HG02870 (cell line): ENCODE results near the gene B4GALT1.
A peak's percentile ranks its signal among the peaks of the same experiment; 100 is the strongest.
"Not testable (repeated sequence)": the region's sequence is repeated elsewhere in the genome, so short reads cannot be mapped to it uniquely, and the experiment has no call there.

Experiments used
- ATAC-seq: cut with Tn5 transposase; IDR thresholded peaks from one replicate; pipeline ENCODE4 v1.9.1; 2021; ENCODE audit warnings: mild to moderate bottlenecking, moderate library complexity; ENCODE audit not compliant: unreplicated experiment

B4GALT1 gene

DNA sequence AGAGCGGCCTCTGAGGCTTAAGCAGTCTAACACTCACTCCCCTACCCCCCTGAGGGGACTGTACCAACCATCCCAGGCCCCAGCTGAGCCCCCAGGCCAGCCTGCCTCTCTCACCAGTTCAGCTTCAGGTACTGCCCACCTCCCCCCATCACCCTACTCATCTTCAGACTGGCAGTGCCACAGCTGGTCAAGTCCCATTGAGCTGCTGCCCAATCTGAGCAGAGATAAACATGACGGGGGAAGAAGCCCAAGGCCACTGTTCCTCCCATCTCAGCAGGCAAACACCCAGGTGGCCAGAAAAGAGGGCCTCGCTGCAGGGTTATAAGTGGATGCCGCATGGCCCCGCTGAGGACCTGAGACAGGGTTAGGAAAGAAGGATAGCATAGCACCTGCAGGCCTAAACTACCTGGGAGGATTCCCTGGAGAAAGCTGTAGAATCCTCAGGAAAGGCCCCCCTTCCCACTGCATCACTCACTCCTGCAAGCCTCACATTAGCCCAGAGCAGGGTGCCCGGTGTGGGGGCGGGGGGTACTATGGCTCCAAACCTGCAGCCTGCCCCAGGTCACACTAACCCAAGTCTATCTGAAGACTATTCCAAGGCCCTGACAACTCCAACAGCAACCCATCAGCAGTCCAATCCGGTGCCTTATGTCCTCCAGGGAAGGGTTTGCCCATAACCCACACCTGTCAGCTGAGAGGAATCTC, 3.6 kb downstream of the B4GALT1 start:
- no peak for ATAC-seq

DNA sequence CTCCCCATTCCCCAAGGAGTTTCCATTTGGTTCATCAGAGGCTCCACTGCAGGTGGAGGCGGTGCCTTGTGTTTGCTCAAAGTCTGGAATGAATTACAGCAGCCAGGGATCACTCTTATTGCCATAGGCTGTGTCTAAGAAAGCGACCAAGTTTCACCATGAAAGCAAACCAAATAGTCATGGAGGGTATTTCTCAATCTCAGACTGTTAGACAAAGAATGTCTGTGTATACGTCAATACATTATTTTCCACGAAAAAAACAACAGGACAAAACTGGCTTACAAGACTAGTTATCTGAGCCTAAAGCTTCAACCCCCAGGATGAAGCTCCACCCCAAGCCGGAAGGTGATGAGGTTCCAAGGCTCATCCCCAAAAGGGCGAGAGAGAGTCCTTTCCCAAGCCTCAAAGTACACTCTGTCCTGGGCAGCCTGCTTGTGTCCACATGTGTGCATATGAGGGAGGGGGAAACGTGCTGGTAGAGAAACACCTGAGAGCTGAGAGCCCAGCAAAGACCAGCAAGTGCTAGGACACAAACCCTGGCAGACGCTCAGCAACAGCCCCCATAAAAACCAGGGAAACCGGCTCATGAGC, 4.3 kb downstream of the B4GALT1 start:
- ATAC-seq = no peak

DNA sequence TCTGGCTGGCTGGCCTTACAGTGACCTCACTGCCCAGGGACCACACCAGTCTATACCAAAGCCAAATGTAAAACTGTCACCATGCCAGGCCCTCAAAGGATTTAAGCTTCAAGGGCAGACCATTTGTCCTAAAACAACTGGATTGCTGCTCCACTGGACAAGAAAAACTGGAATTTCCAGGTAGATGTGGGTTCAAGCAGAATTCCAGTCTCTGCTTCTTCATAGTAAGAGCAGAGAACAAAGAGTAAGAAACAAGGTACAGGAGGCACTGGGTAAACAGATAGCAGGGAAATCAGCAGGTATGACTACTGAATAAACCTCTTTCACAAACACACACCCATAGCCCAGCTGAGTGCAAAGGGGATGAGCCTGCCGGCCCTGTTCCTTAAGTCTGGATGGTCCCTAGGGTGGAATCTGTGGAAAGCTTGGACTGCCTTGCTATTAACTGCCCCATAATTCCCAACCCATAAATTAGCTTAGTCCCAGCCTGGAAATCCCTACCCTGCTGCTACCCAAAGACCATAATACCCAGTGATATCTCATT, 5.5 kb downstream of the B4GALT1 start:
- no peak for ATAC-seq

DNA sequence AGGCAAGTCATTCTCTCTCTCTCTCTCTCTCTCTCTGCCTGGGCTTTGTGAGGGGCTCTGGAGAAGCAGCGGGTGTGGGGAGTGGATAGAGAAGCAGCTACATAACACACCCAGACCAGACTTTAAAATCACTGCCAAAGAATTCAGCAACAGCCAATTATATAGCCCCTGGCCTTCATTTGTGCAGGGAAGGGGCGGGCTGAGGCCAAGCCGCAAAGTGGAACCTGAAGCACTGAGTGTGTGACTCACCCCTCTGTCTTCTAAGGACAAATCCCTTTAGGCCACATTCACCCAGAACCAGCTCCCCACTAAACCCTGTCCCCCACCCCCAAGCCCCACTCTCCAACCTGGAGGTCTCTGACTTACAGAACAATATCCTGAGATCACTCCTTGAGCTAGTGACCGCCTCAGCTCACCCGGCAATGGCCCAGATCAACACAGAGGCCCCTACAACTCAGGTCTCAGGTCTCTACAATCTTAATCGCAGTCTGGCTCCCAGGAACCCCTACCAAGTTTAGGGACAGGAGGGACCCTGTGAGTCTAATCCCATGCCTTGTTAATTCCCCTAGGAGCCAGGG, 6.0 kb downstream of the B4GALT1 start:
- ATAC-seq = no peak

DNA sequence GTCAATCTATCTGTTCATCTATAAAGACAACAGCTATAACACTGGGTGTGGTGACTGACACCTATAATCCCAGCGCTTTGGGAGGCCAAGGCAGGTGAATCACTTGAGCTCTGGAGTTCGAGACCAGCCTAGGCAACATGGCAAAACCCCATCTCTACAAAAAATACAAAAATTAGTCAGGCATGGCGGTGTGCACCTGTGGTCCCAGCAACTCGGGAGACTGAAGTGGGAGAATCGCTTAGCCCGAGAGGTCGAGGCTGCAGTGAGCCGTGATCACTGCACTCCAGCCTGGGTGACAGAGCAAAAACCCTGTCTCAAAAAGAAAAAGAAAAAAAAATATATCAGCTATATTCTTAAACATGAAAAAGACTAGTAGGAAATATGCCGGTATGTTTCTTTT, 6.7 kb downstream of the B4GALT1 start:
- ATAC-seq = not testable (repeated sequence)

DNA sequence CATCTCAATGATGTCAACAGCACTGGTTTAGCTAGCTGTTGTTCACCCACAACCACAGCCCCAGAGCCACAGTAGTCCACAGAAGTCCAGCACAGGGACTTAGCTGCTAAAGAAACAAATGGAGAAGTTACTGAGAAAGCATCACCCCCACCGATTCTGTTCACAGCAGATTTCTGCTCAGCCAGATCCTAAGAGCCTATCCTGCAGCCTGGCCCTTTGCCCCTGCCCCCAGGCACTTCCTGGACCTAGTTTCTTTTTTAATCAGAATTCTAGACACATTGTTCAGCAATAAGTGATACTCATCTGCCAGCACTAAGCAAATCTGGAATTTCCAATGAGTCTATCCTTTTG, 7.4 kb downstream of the B4GALT1 start:
- ATAC-seq = no peak

DNA sequence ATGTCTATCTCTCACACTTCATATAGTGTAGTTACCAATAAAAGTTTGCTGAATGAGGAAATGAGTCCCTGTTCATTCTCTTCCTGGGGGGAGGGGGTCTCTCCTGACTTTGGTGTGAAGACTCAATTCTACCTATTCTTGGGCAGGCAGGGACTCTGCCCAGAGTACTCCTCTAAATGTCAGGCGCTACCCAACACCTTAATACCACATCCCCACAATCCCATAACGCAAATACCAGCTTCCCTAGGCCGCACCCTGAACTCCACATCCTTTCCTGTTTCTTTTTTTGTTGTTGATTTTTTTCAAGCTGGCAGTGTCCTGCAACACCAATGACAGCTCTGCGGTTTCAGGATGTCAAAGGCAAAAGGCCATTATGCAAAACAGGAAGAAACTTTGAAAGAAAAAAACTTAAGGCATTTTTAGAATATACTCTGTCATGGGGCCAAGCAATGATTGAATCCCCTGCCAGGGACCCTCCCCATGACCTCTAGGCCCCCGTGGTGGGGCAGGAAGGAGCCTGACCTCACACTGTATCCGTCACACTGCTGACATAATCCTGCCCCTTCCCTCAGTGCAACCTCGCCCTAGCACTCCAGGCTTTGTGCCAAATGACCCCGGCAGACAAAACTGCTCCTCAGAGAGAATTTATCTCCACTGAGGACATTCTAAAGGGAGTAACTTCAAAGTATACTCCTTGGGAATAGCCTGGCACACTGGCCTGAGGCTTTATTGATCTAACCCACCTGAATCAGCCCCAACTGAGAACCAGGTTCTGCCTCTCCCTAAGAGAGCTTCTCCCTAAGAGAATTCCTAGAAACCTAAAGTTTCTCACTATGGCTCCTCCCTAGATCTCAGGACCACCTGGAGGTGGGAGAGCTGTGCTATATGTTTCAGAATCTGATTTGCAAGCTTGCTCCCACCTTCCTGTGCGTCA, 8.0 kb downstream of the B4GALT1 start:
- no peak for ATAC-seq

DNA sequence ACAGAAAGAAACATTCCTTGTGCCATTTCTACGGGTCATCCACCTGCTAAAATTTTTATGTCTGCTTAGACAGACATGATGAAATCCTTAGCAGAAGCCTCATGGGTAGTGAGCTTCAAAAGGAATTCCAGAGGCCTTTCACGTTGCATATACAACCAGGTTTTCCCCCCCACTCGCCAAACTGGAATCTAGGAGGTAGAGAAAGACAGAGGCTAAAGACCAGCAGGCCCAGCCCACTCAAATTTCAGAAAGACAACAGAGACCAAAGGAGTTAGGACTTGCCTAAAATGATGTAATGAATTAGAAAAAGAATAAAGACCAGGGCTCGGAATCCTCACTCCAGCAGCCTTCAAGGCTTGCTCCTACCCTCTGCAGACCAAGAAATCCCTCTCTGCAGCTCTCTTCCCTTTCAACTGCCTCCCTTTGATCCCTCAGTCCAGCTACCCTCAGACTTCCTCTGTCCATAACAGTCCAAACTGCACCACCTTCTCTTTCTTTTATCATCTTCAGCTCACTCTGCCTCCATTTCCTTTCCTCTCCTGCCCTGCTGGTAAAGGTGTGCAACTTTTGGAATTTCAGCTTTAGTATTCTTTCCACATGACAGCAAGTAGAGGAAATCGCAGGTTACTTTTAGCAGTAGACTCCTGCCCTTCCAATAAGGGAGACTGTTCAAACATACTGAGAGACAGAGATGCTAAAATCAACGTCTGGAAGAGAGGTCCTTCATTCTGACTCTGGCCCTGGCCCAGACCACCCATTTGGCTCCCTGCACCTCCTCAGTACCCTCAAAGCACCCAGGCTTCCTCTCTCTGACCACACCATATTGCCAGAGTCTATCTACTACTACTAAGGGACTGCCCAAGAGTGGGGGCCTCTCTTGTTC, 8.9 kb downstream of the B4GALT1 start:
- ATAC-seq = no peak

DNA sequence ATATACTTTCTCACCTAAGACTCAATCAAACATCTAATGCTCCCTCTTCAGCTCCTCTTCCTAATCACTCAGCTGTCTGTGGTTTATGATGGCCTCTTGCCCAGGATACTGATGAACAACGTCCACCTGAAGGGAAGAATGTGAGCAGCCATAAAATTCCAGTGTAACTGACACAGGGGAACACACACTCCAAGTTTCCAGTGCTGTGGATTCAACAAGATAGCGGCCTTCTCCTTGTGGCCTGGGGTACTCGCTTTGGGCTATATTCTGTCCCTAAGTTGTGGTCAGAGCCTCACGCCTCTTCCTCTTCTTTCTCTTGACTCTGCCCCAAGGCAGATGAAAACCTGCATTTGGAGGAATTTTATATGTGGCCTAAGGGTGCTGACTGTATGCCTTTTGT, 11.7 kb downstream of the B4GALT1 start:
- no peak for ATAC-seq

DNA sequence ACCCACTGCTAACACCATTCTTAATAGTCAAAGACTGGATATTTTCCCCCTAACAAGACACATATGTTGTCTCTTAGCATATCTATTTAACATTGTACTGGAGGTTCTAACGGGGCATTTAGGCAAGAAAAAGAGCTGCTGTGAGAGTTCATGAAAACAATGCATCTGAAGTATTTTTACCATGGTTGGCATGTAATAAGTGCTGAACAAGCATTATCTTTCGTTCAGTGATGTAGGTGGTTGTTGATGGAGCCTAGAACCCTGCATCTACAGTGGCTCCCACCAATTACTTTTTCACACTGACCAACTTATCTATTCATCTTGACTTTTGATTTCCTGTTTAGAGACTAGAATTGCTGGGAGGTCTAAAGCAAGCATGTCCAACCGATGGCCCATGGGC, 12.8 kb downstream of the B4GALT1 start:
- no peak for ATAC-seq

DNA sequence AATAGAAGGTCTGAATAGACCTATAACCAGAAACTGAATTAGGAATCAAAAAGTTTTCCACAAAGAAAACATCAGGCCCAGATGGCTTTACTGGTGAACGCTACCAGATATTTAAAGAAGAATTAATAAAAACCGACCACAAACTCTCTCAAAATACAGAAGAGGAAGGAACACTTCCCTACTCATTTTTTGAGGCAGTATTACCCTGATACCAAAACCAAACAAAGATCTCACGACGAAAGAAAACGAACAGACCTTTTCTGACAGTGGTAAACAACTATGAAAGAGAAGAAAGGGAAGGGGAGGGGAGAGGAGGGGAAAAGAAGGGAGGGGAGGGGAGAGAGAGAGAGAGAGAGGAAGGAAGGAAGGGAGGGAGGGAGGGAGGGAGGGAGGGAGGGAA, 13.5 kb downstream of the B4GALT1 start:
- ATAC-seq = peak; percentile 49

DNA sequence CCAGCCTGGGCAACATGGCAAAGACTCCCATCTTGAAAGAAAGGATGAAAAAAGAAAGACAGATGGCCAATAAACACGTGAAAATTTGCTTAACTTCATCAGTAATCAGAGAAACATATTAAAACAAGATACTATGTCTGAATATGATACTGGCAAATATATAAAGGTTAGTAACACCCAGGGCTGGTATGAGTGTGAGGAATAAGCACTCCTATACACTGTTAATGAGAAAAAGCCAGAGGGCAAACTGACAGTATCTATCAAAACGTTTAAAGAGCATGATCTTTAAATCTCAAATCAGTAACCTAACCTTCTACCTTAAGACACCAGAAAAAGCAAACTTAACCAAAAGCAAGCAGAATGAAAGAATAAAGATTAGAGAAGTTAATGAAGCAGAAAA, 14.1 kb downstream of the B4GALT1 start:
- ATAC-seq = no peak

DNA sequence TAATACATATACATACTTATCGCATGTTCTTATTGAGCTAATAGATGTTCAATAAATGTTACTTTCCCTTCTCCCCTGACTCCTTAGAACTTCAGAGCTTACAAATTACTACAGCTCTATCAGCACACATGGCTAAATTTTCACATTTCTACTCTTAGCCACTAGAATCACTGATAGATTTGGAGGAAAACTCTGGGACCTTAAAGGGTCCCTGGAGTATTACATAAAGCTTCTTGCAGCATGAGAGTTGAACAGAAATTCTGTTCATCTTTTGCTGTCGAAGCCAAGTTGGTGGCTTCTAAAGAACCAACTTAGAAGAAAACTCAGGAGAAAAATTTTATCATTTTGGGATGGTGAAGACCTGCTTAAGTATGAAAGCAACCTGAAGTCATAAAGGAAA, 15.5 kb downstream of the B4GALT1 start:
- ATAC-seq = no peak

DNA sequence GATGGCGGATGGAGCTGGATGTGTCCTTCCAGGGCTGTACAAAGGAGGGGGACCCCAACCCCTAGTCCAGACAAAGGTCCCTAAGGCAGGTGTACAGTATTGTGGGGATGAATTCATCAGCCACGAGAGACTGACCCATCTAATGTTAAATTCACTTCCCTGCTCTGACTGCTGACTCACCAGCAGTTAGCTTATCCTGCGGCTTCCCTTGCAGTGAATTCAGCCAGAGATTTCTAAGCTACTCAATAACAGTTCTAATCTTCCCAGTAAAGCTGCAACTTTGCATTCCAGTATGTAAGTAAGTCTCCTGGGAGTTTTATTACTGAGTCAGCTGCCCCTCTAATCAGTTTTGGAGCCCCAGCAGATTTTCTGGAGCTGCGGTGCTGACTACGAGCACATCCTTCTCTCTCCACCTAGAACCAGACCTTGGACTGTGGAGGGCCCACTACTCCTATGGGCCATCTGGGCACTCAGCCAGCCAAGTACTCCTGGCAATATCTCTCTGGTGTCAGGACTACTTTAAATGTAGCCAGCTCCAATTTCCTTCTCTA, 16.1 kb downstream of the B4GALT1 start:
- no peak for ATAC-seq

DNA sequence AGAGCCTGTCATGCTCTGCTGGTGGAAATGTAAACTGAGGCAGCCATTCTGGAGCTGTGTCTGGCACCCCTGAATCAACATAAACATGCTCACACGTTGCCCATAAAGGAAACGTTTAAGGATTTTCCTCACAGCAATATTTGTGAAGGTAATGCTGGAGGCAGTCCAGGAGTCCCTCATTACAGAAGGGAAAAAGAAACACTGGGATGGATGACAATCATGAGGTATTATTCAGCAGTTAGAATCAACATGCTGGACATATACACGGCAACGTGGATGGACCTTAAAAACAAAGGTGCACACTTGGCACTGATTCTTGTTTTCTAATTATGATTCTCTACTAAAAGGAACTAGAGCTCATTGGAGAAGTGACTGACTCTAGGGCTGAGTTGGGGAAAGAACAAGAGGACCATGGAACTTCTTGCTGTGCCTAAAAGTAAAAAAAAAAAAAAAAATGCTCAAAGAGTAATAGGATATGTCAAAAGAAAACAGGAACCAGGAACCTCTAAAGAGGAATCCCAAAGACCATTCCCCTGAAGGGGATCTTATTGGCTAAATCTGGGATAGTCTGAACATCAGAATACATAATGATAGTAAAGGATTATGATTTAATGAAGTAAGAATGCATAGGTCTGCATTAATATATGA, 18.6 kb downstream of the B4GALT1 start:
- no peak for ATAC-seq

DNA sequence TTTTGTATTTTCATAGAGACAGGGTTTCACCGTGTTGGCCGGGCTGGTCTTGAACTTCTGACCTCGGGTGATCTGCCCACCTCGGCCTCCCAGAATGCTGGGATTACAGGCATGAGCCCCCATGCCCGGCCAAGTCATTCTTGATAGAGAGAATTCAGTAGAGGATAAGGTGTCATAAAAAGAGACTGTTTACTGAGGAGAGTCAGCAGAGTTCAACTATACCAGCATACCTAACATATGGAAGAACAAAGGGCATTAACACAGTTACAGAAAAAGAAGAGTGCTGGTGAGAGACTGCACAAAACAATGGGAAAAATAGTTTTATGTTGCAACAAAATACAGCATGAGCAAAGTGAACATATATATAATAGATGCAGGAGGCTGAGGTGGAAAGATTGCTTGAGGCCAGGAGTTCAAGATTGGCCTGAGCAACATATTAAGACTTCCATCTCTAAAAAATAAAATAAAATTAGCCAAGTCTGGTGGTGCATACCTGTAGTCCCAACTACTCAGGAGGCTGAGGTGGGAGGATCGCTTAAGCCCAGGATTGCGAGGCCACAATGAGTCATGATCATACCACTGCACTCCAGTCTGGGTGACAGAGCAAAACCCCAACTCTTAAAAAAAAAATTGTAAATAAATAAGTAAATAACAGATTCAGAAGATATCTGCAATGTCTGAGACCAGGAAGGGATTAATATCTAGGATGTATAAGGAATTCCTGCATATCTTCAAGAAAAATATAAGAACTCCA, 19.5 kb downstream of the B4GALT1 start:
- no peak for ATAC-seq

DNA sequence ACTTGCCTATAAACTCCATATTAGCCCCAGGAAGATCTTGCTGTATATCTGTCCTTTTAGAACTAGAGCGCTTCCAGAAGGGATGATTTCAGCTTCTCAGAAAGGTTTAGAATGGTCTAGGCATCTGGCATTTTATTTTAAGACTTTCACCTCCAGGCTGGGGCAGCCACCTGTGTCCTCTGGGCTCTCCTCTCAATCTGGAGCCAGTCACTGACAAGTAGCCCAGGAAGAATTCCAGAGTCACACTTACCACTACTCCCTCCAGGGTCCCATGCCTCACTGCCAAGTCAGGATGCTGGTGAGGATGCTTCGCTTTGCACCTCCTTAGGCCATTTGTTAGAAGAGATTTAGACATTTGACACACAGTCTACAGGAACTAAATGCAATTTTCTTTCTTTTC, 20.8 kb downstream of the B4GALT1 start:
- no peak for ATAC-seq

DNA sequence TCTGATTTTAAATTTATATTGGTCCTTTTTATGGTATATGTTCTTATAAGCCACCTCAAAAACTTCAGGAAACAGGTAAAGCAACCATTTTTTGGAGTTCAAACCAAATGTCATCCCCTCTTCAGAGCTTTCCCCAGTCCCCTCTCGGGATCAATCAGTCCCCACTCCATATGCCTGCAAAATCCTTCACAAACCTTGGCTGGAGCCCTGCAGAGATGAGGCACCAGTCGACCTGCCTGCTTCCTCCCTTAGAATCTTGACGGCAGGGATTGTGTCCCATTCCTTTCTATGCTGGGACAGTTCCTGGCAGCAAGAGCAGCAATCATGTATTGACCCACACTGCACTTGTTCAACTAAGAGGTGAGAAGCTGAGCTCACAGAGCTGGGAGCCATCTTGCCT, 22.6 kb downstream of the B4GALT1 start:
- ATAC-seq = no peak

DNA sequence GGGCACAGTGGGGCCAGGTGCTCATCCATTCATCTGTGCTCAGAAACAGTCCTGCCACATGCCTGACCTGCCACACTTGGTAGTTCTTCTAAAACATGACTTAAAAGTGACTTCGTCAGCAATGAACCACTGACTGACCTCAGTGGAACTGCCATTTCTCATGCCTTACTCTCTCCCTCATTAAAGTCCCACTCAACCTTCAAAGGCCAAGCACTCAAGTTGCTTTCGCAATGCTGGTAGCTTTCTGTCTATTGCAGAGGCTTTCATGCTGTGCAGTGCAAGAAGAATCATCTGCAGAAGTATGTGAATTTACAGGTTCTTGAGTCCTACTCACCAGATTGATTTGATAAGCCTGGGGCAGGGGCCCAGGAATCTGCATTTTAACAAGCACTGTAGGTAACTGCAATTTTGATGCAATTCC, 23.9 kb downstream of the B4GALT1 start:
- no peak for ATAC-seq
